NCI-H2107 (cell line): ENCODE data around the gene RIPOR2.

Experiments
- DNase-seq: peaks from one replicate; lab custom pipeline; 2025; lab: John Stamatoyannopoulos, UW

Gene RIPOR2

DNA sequence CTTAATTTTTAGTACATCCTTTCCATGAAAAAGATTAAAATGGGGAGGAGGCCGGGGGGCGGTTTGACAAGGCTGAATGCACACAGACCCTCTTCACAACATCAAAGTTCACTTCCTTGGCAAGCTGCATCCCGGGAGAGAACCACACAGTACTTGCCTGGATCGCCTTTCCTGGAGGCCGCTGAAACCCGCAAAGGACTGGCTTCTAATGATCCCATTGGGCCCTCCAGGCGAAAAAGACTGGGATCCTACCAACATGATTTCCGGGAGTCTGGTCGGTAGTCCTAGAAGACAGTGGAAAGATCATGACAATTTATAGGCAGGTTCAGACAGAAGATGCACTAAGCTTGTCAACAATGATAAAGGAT is 60.2 kb downstream of the RIPOR2 start:
- no peak for DNase-seq

DNA sequence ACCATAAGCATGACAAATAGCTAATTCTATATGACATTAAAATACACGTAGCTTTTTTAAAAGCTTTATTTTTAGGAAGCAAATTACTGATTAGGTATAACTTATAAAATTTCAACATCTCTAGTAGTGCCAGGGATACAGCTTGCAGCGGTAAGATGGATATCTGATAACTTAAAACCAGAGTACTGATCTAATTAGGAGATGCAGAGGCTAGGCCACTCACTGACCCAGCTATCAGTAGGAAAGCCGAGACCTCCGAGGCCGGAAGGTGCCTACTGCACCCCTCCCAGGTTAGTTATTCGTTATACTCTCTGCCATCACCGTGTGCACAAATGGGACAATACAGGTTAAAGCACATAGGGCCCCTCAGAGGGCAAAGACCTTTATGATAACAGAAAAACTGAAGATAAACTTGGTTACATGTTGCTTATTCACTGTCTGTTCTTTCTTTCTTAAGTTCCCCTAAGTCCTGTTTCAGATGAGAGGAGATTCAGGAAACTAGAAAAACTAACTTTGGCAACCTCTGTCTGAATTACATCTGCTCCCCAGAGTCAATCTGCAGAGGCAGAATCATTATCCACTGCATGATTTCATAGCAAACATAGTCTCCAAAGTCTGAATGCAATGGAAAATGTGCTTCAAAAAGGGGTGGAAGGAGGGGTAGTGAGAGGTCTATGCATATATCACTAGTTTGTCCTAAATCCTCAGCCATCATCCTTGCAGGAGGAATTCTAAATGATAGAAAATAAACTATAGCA is 60.8 kb downstream of the RIPOR2 start:
- DNase-seq: no peak

DNA sequence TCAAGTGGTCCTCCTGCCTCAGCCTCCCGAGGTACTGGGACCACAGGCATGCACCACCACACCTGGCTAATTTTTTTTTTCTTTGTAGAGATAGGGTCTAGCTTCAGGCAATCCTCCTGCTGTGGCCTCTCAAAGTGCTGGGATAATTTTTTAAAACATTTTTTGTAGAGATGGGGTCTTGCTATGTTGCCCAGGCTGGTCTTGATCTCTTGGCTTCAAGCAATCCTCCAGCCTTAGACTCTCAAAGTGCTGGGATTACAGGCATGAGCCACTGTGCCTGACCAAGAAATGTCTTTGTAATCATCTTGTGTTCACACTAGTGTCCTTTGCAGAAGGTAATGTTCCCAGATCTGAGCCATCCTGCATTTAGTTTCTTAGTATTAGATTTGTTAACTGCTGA is 61.6 kb downstream of the RIPOR2 start:
- DNase-seq: no peak

GRCh38 chr6:24872779-24873178 is 63.0 kb downstream of the RIPOR2 start:
- no peak for DNase-seq

GRCh38 chr6:24868765-24869164 is 67.0 kb downstream of the RIPOR2 start:
- no peak for DNase-seq

DNA sequence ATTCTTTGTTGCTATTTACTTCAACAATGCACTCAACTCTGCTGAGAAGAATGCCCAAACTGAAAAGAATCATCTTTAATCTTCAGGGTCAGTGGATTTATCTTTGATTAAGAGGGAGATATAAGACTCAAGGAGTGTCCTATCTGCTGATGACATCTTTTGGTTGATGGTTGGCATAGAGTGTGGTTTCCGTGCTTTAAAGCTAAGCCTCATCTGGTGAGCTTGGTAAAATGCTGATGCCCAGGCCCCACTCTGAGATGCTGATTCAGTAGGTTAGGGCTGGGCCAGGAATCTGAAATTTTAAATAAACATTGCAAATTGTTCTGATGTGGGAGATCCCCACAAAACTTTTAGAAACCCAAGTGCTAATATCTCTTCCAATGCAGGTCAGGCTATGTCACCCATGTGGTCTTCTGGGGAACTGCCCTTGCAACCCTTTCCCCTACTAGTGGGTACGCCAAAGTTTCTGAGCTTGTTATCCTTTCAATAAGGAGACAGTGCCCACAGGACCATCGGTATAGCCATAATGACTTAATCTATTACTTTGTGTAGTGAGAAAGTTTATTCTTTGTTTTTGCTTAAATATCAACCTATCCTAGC is 68.6 kb downstream of the RIPOR2 start:
- DNase-seq: no peak

GRCh38 chr6:24865161-24865560 is 70.6 kb downstream of the RIPOR2 start:
- DNase-seq: no peak

DNA sequence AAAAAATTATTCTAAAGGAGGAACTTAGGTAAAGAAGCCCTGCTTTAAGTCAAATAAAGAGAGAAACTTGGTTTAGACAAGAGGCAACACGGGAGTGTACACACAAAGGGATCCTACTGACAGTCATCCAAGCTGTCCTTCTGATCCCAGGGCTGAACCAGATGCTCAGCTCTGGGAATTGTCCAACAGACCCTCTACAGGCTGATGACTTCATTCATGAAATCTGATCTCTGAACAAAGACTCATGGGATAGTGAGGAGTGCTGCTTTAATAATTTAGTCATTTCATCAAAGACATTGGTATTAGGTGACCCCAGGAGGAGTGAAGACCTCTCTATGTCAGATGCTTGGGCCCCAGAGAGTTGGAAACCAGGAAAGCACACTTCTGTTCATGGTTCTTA is 71.4 kb downstream of the RIPOR2 start:
- DNase-seq: peak; percentile 12

- no peak for DNase-seq
Observed at GRCh38 chr6:24861934-24862333, 73.8 kb downstream of the RIPOR2 start.

DNA sequence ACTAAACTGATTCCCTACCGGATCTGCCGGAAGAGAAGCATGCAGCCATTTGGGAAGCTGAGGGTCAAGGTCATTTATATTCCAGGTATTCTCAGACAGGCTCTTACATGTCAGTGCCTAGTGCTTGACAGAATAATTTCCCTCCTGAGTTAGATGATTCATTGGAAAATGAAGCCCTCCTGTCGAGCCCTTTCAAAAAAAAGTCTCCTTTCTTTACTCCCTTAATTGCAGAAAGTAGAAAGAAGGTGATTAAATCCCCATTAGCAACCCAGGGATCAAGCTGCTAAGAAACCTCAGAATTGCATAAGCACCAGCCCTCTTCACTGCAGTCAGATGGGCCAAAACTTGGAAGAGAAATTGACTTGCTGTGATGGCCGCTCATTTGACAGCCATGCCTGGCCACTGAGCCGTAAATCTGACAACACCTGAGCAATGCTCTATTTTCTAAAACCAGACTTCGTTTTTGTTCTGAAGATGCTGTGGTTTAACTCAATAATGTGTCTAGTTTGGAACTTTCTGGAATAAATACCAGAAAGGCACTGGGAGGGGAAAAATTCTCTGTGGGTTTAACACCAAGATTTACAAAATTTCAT is 76.1 kb downstream of the RIPOR2 start:
- DNase-seq: peak; percentile 18

DNA sequence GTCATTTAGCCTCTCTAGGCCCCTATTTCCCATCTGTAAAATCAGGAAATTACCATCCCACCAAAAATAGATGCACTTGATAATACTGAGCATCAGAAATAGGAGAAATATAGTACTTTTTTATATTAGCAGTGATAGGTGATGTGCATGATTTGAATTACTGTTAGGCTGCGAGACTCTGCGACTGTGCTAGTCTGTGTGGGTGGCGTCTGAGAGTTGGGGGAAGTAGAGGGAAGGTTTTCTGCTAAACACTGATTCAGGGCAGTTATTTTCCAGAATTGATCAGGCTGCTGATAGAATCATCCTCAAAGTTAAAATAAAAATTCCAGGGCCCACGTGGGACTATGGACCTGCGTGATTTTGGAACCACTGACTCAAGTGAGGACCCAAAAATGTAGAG is 76.6 kb downstream of the RIPOR2 start:
- no peak for DNase-seq

DNA sequence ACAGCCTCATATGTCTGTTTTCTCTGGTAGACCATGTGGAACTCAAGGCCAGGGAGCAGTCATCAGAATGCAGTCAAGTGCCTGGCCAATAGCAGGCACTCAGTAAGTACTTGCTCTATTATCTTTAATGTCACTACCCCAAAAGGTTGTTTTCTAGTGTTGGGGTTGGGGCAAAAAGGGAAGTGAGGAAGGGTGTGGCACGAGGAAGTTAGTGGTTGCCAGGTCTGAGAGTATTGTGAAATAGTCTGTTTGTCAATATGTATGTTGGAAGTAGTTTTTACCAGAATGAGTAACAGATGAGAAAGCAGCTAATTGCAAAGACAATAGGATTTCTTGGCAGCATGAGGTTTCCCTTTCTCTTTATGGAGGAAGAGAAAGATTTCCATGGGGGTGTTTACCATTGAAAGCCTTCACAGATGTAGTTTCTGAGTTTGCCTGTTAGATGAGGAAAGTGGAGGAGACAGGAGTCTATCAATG is 77.5 kb downstream of the RIPOR2 start:
- no peak for DNase-seq

DNA sequence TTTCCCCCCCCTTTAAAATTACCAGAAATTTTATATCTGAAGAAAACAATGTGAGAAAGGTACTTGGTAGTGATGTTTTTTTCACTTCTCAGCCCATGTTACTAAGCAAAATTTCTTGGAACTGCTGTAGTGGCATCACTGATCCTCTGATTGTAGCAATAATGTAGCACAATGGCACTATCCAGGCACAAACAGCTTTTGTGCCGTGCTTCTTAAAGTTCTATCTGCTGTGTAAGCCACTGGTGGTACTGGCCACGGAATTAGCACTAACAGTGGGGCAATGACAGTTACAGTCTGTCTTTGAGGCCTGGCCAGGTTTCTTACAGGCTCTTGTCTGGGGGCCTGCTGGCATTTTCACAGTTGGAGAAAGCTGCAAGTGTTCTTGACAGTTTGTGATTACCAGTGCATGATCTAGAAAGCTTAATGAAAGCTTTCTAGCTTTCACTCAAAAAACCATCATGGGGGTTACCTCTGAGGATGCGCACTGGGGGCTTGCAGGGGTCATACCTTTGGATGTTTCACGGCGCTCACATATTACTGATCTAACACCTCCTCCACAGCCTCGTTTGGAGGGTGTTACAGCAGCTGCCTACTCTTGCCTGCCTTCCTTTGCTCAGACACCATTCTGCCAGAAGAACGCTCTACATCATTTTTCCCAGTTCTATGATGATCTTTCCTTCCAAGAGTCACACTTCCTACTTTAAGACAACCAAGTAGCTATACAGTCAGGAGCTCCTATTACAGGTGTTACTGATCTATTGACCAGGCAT is 78.7 kb downstream of the RIPOR2 start:
- no peak for DNase-seq

- DNase-seq: no peak
Observed at GRCh38 chr6:24856246-24856599, 79.5 kb downstream of the RIPOR2 start.

DNA sequence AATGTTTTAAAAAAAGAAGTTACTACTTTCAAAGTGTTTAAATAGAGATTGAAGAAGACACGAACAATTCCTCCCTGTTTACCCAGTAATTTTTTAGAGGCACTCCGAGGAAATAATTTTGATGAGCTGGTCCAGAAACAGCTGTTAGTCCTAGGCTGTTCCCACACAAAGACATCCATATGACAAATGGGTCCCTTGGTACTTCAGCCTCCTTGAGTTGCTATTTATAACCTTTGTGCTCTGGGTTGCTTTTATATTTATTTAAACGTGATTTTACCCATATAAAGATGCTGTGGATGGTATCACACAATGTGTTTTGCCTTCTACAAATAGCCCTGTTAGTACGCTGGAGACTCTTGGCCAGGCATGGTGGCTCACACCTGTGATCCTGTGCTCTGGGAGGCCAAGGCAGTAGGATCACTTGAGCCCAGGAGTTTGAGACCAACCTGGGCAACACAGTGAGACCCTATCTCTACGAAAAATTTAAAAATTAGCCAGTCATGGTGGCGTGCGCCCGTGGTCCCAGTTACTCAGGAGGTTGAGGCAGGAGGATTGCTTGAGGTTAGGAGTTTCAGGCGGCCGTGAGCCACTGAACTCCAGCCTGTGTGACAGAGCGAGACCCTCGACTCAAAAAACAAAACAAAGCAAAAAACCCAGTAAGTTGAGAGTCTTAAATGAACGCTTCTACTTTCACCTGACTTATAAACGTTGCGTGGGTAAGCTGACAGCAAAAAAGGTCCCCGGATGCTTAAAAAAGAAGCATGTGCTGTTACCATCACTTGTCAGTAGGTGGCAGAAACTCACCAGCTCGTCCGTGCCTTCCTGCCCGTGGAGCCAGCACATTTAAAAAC is 80.1 kb downstream of the RIPOR2 start:
- DNase-seq: peak; percentile 6

- DNase-seq: no peak
Observed at GRCh38 chr6:24854077-24854666, 81.6 kb downstream of the RIPOR2 start.

GRCh38 chr6:24851086-24851485 is 84.7 kb downstream of the RIPOR2 start:
- no peak for DNase-seq

- DNase-seq: no peak
Observed at GRCh38 chr6:24849713-24850112, 86.0 kb downstream of the RIPOR2 start.

DNA sequence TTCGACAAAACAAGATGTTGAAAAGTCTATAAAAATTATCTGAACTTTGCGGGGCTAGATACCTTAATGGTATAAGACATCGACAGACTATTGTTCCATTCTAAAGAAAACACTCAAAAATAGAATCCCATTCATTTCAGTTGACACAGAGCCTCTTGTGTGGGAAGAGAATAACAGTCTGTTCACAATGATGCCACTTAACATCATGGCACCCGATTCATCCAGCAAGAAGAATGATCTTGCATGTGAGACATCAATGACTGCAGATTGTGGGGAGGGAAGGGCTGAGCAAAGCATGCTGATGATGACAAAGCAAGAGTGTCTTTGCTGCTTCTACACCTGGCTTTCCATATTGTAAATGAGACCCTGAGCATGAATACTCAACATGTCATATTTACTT is 87.3 kb downstream of the RIPOR2 start:
- no peak for DNase-seq

DNA sequence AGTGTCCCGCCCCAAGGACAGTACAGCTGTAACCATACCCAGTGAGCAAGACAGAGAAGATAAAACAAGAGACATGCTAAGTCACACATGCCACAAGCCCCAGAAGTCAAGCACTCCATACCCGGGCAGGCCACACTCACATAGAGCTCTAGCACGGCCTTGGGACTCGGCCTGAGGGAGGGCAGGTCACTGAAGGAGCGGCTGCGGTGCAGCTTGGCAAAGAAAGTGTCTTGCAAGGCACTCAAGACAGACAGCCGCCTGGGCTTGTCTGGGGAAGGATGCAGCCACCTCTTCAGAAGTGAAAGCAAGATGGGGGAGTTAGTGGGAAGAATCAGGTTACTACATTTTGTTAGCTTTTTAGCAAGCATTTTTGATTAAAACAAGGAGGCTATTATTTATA is 88.4 kb downstream of the RIPOR2 start:
- DNase-seq: no peak

GRCh38 chr6:24845578-24845977 is 90.2 kb downstream of the RIPOR2 start:
- no peak for DNase-seq
